IMR-90 (cell line): ENCODE data around the gene EXT2. TPM values are rescaled to one million over a fixed set of nuclear protein-coding genes. Genes with fewer than 3 reads are reported as not detected.

Experiments
- ATAC-seq: fragments of 200-7000 bp; cut with Tn5 transposase; 2 replicates; pipeline ENCODE4 v1.9.1; 2020; ENCODE audit warnings: low read depth, mild to moderate bottlenecking, moderate library complexity
- BruUV-seq: library from RNA; stranded (reverse); fragments of 400-500 nt; replicated peaks from 2 replicates; lab custom pipeline; 2021; lab: Mats Ljungman, UMichigan
- CTCF ChIA-PET: fragments of 300-600 bp; formaldehyde crosslinking; extraction: SDS; loops from one replicate; lab custom pipeline; 2021; ENCODE audit warnings: antibody characterized with exemption; lab: Yijun Ruan, JAX
- POLR2A ChIA-PET: fragments of 300-600 bp; sonication (Branson Sonifier 250); formaldehyde crosslinking; loops from one replicate; lab custom pipeline; 2022; ENCODE audit warnings: antibody characterized with exemption; ENCODE audit not compliant: unreplicated experiment; lab: Charles Lee
- DNase-seq: peaks from one replicate; pipeline ENCODE4 v3.0.0; 2013
- H2AFZ ChIP-seq: replicated peaks from 2 replicates; pipeline ENCODE3; 2013; ENCODE audit warnings: low read length, mild to moderate bottlenecking; ENCODE audit not compliant: poor library complexity
- H2AK5ac ChIP-seq: 2 replicates; pipeline ENCODE4 v1.6.1; 2013; ENCODE audit warnings: low read depth, low read length, inconsistent platforms
- H2AK9ac ChIP-seq: replicated peaks from 2 replicates; pipeline ENCODE3; 2013; ENCODE audit warnings: mild to moderate bottlenecking, low read depth, low read length, moderate library complexity; ENCODE audit not compliant: poor library complexity
- H2BK120ac ChIP-seq: 2 replicates; pipeline ENCODE4 v1.6.1; 2013; ENCODE audit warnings: low read depth, low read length, inconsistent platforms
- H2BK15ac ChIP-seq: 3 replicates; pipeline ENCODE4 v1.6.1; 2013; ENCODE audit warnings: low read depth, low read length, inconsistent platforms
- H2BK20ac ChIP-seq: 2 replicates; pipeline ENCODE4 v1.6.1; 2013; ENCODE audit warnings: low read depth, mild to moderate bottlenecking, inconsistent platforms, low read length, moderate library complexity
- H2BK5ac ChIP-seq: 2 replicates; pipeline ENCODE4 v1.6.1; 2013; ENCODE audit warnings: mild to moderate bottlenecking, low read depth, low read length, inconsistent platforms; ENCODE audit not compliant: poor library complexity, severe bottlenecking
- H3K14ac ChIP-seq: replicated peaks from 2 replicates; pipeline ENCODE4 v1.6.1; 2013; ENCODE audit warnings: low read depth, low read length, inconsistent platforms
- H3K18ac ChIP-seq: 2 replicates; pipeline ENCODE4 v1.6.1; 2013; ENCODE audit warnings: low read depth, low read length, control low read depth
- H3K23ac ChIP-seq: 2 replicates; pipeline ENCODE4 v1.6.1; 2013; ENCODE audit warnings: low read depth, low read length, inconsistent platforms
- H3K27ac ChIP-seq: 2 replicates; pipeline ENCODE4 v1.5.1; 2013; ENCODE audit warnings: mild to moderate bottlenecking, control low read depth, low read length; ENCODE audit not compliant: insufficient read depth
- H3K27me3 ChIP-seq: 2 replicates; pipeline ENCODE4 v1.6.1; 2013; ENCODE audit warnings: low read length; ENCODE audit not compliant: control insufficient read depth, insufficient read depth
- H3K36me3 ChIP-seq: 2 replicates; pipeline ENCODE4 v1.6.1; 2013; ENCODE audit warnings: low read length, mixed read lengths; ENCODE audit not compliant: control insufficient read depth, insufficient read depth
- H3K4ac ChIP-seq: 2 replicates; pipeline ENCODE4 v1.6.1; 2013; ENCODE audit warnings: low read depth, low read length, inconsistent platforms
- H3K4me1 ChIP-seq: 2 replicates; pipeline ENCODE4 v1.6.1; 2013; ENCODE audit warnings: low read length, mixed read lengths; ENCODE audit not compliant: control insufficient read depth, insufficient read depth
- H3K4me2 ChIP-seq: 2 replicates; pipeline ENCODE4 v1.6.1; 2013; ENCODE audit warnings: low read depth, mild to moderate bottlenecking, control low read depth, low read length, moderate library complexity
- H3K4me3 ChIP-seq: 2 replicates; pipeline ENCODE4 v1.5.1; 2013; ENCODE audit warnings: low read depth, mild to moderate bottlenecking, control low read depth, low read length, moderate library complexity; ENCODE audit not compliant: insufficient read depth
- H3K56ac ChIP-seq: 2 replicates; pipeline ENCODE4 v1.6.1; 2013; ENCODE audit warnings: low read length, inconsistent platforms; ENCODE audit not compliant: insufficient read depth; ENCODE audit errors: extremely low read depth
- H3K79me1 ChIP-seq, 2 experiments: 2 replicates each; pipeline ENCODE4 v1.6.1; 2013; ENCODE audit warnings: low read length in 2 of 2, inconsistent platforms in 1 of 2, low read depth in 1 of 2
- H3K9ac ChIP-seq: 2 replicates; pipeline ENCODE4 v1.6.1; 2013; ENCODE audit warnings: low read depth, low read length, control low read depth
- H3K9me1 ChIP-seq: 2 replicates; pipeline ENCODE4 v1.6.1; 2013; ENCODE audit warnings: low read length, inconsistent platforms; ENCODE audit not compliant: insufficient read depth
- H3K9me3 ChIP-seq: 2 replicates; pipeline ENCODE4 v1.6.1; 2013; ENCODE audit warnings: low read length; ENCODE audit not compliant: control insufficient read depth, insufficient read depth
- H4K20me1 ChIP-seq: 2 replicates; pipeline ENCODE4 v1.6.1; 2013; ENCODE audit warnings: low read length, inconsistent platforms; ENCODE audit not compliant: insufficient read depth
- H4K5ac ChIP-seq: 2 replicates; pipeline ENCODE4 v1.6.1; 2013; ENCODE audit warnings: mild to moderate bottlenecking, low read depth, low read length, control low read depth
- H4K8ac ChIP-seq, 2 experiments: 2 replicates each; pipeline ENCODE4 v1.6.1; 2013; ENCODE audit warnings: low read depth in 2 of 2, low read length in 2 of 2, control low read depth in 1 of 2, inconsistent platforms in 1 of 2
- H4K91ac ChIP-seq: 2 replicates; pipeline ENCODE4 v1.6.1; 2013; ENCODE audit warnings: low read depth, low read length, inconsistent platforms; ENCODE audit not compliant: insufficient read depth
- BHLHE40 ChIP-seq: fragments of 150-350 bp; IDR thresholded peaks from 2 replicates; pipeline ENCODE4 v1.6.1; 2016; ENCODE audit warnings: mild to moderate bottlenecking, low read depth, low read length
- CEBPB ChIP-seq: IDR thresholded peaks from 2 replicates; pipeline ENCODE4 v1.6.1; 2012; ENCODE audit warnings: low read depth, low read length, improper control_type of control experiment
- CHD1 ChIP-seq: IDR thresholded peaks from 2 replicates; pipeline ENCODE4 v1.6.1; 2012; ENCODE audit warnings: low read depth, low read length, improper control_type of control experiment
- CTCF ChIP-seq: conservative IDR thresholded peaks from 2 replicates; pipeline ENCODE4 v1.5.1; 2012; ENCODE audit warnings: mild to moderate bottlenecking, low read depth, low read length, improper control_type of control experiment
- FOS ChIP-seq: fragments of 150-350 bp; IDR thresholded peaks from 2 replicates; pipeline ENCODE4 v1.6.1; 2016; ENCODE audit warnings: low read depth, low read length
- MAFK ChIP-seq: IDR thresholded peaks from 2 replicates; pipeline ENCODE4 v1.6.1; 2012; ENCODE audit warnings: low read depth, low read length, improper control_type of control experiment
- MAZ ChIP-seq: IDR thresholded peaks from 2 replicates; pipeline ENCODE4 v1.6.1; 2012; ENCODE audit warnings: low read depth, mild to moderate bottlenecking, low read length, improper control_type of control experiment, moderate library complexity, borderline replicate concordance
- MXI1 ChIP-seq: IDR thresholded peaks from 2 replicates; pipeline ENCODE4 v1.6.1; 2012; ENCODE audit warnings: low read depth, mild to moderate bottlenecking, low read length, moderate library complexity, borderline replicate concordance
- NFE2L2 ChIP-seq: fragments of 150-350 bp; IDR thresholded peaks from 2 replicates; pipeline ENCODE4 v1.6.1; 2016; ENCODE audit warnings: low read depth, mild to moderate bottlenecking, low read length
- POLR2A ChIP-seq: IDR thresholded peaks from 2 replicates; pipeline ENCODE4 v1.6.1; 2012; ENCODE audit warnings: mild to moderate bottlenecking, low read depth, low read length
- RAD21 ChIP-seq: IDR thresholded peaks from 2 replicates; pipeline ENCODE4 v1.6.1; 2012; ENCODE audit warnings: low read length, improper control_type of control experiment
- RCOR1 ChIP-seq: IDR thresholded peaks from 2 replicates; pipeline ENCODE4 v1.6.1; 2012; ENCODE audit warnings: mild to moderate bottlenecking, low read length, improper control_type of control experiment; ENCODE audit not compliant: insufficient replicate concordance
- RFX5 ChIP-seq: IDR thresholded peaks from 2 replicates; pipeline ENCODE4 v1.8.0; 2012; ENCODE audit warnings: low read depth, mild to moderate bottlenecking, low read length, moderate library complexity
- SMC3 ChIP-seq: fragments of 150-350 bp; IDR thresholded peaks from 2 replicates; pipeline ENCODE4 v1.6.1; 2016; ENCODE audit warnings: low read depth, mild to moderate bottlenecking, antibody characterized with exemption, low read length, moderate library complexity
- USF2 ChIP-seq: fragments of 150-350 bp; IDR thresholded peaks from 2 replicates; pipeline ENCODE4 v1.6.1; 2017; ENCODE audit warnings: mild to moderate bottlenecking, antibody characterized with exemption, low read length, low read depth
- WGBS, 2 experiments: methylation state at CpG; one replicate each; pipeline versions ENCODE4 v1.1.5 to v1.1.7; 2013; ENCODE audit warnings: missing lambda C conversion rate in 2 of 2; ENCODE audit not compliant: insufficient read length in 1 of 2; ENCODE audit errors: extremely low coverage in 2 of 2; 5-methylcytosine and 5-hydroxymethylcytosine counted together
- dilution Hi-C: fragments of 300-500 bp; cut with HindIII; formaldehyde crosslinking; loops from one replicate; pipeline ENCODE4 v1.14.3; 2018; ENCODE audit warnings: low sequenced_read_pairs; ENCODE audit not compliant: unreplicated experiment
- in situ Hi-C: fragments of 300-500 bp; cut with MboI; formaldehyde crosslinking; loops from 3 replicates; pipeline ENCODE4 v1.14.3; 2019; ENCODE audit warnings: low sequenced_read_pairs, inconsistent platforms, mixed read lengths
- intact Hi-C: fragments of 100-400 bp; cut with micrococcal nuclease; formaldehyde crosslinking; loops from 2 replicates; pipeline ENCODE4 v1.10.0; 2022
- polyA plus RNA-seq, 3 experiments: library from polyadenylated mRNA; depleted of rRNA; stranded (reverse); fragments of >200 nt; gene quantifications; 2 replicates each; pipeline ENCODE4 v1.2.3, GENCODE V29; 2012; ENCODE audit warnings: low replicate concordance in 1 of 3
- total RNA-seq: library from RNA; depleted of rRNA; stranded (reverse); fragments of >200 nt; gene quantifications from 2 replicates; pipeline ENCODE4 v1.2.3, GENCODE V29; 2012
- TF ChIP-seq, protein P1 (sequence below): fragments of 150-350 bp; IDR thresholded peaks from 2 replicates; pipeline ENCODE4 v1.6.1; 2016; ENCODE audit warnings: low read depth, mild to moderate bottlenecking, low read length, moderate library complexity, borderline replicate concordance

The EXT2 gene
- total and polyA plus RNA-seq, 2 of the 4 experiments (the other 2 are of a cell fraction): 75.0 to 85.3 TPM

DNA sequence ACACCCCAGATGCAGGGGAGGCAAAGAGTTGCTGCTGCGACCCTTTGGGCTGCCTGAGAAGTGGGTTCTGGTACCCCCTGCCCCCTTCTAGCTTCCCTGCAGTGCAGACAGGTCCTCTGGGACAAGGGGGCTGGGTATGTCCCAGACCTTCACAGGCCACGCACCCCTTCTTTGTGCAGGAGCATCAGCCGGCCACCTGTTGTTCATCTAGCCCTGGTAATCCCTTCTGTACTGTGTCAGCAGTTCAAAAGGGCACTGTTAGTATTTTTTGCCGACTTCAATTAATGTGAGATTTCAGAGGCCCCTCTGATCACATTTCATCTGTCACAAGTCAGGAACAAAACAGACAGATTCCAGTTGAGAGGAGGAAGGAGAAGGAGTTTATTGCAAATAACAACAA lies 164.6 kb downstream of the EXT2 start:
- no peaks in the 10 kb centered on the region for H4K20me1 ChIP-seq
- H3K79me1 ChIP-seq: no peaks in the 10 kb centered on the region
- 0 out of 2 replicates have a peak, but pooled peaks cover 3% of the 10 kb centered on the region for H3K9me1 ChIP-seq
- H2AFZ ChIP-seq: no peak overlapping the region
- no peak overlapping the region for H3K27ac ChIP-seq
- no peak overlapping the region for H3K4me3 ChIP-seq
- H4K91ac ChIP-seq: no peak overlapping the region
- no peak overlapping the region for H3K4me2 ChIP-seq
- H3K4ac ChIP-seq: no peak overlapping the region
- H3K9ac ChIP-seq: no peak overlapping the region
- TF ChIP-seq CTCF (no peak), MAFK (no peak), CHD1 (no peak), RAD21 (no peak), USF2 (no peak), MAZ (no peak), CEBPB (no peak), RCOR1 (no peak), FOS (no peak), POLR2A (no peak), NFE2L2 (no peak), BHLHE40 (no peak), RFX5 (no peak), MXI1 (no peak), SMC3 (no peak)
- TF ChIP-seq, protein P1, sequence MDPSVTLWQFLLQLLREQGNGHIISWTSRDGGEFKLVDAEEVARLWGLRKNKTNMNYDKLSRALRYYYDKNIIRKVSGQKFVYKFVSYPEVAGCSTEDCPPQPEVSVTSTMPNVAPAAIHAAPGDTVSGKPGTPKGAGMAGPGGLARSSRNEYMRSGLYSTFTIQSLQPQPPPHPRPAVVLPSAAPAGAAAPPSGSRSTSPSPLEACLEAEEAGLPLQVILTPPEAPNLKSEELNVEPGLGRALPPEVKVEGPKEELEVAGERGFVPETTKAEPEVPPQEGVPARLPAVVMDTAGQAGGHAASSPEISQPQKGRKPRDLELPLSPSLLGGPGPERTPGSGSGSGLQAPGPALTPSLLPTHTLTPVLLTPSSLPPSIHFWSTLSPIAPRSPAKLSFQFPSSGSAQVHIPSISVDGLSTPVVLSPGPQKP: no peak
- no peak overlapping the region for H3K14ac ChIP-seq
- H2BK20ac ChIP-seq: no peak overlapping the region
- no peaks in the 10 kb centered on the region; the same call in 1 of the 2 replicates for H3K4me1 ChIP-seq
- no peaks in the 10 kb centered on the region for H3K9me3 ChIP-seq
- ChIA-PET CTCF (no interaction called here), POLR2A (no interaction called here)
- no peak overlapping the region for H3K18ac ChIP-seq
- H3K56ac ChIP-seq: no peak overlapping the region
- no peaks in the 10 kb centered on the region for H3K36me3 ChIP-seq
- no peak overlapping the region for H4K5ac ChIP-seq
- no peak overlapping the region for H2BK120ac ChIP-seq
- in situ Hi-C loops (no loop called here), dilution Hi-C loops (no loop called here), intact Hi-C loops (no loop called here)
- peaks cover 2% of the 10 kb centered on the region; the same call in 1 of the 2 replicates for H3K27me3 ChIP-seq
- no peak overlapping the region for H3K23ac ChIP-seq
- no peak overlapping the region for H2AK5ac ChIP-seq
- H2BK15ac ChIP-seq: no peak overlapping the region
- H2AK9ac ChIP-seq: no peak overlapping the region
- WGBS, 2 experiments: no CpG with 5 or more reads among the region's 4 CpGs
- no peak overlapping the region for H4K8ac ChIP-seq
- no TSS peak for BruUV-seq
- no peak for DNase-seq
- ATAC-seq: no peak
- H2BK5ac ChIP-seq: no peak overlapping the region
